Gastrocnemius medialis (tissue), 4 donors: Measurements from ENCODE around the gene CBLL2.

ENCODE experiments used
- CTCF ChIP-seq, 5 experiments: fragments of 450-650 bp in 3 of 5; fragments of 200-600 bp in 2 of 5; sonication (generic) in 2 of 5; IDR thresholded peaks in 4 of 5; conservative IDR thresholded peaks in 1 of 5; 1 replicate in 4 of 5; 2 replicates in 1 of 5; pipeline ENCODE4 v1.5.1; 2016 to 2019; ENCODE audit warnings: antibody characterized with exemption in 5 of 5, mild to moderate bottlenecking in 3 of 5, moderate library complexity in 3 of 5
- POLR2A ChIP-seq, 2 donors: fragments of 450-650 bp; IDR thresholded peaks; one replicate each; pipeline ENCODE4 v1.6.1; 2017; ENCODE audit warnings: antibody characterized with exemption in 2 of 2, mild to moderate bottlenecking in 2 of 2, moderate library complexity in 2 of 2

GRCh38 chrX:22310779-22311178 lies 38.1 kb downstream of the CBLL2 start:
- TF ChIP-seq POLR2A (IDR thresholded peaks at IDR 0.05) (no peak), CTCF (IDR thresholded peaks at IDR 0.05 in 4 of 5, conservative IDR thresholded peaks at IDR 0.05 in 1 of 5) (no peak)
